Measurements from ENCODE around the gene HNRNPL.
"Not testable (repeated sequence)": the region's sequence is repeated elsewhere in the genome, so short reads cannot be mapped to it uniquely, and the experiment has no call there.

HNRNPL gene

DNA sequence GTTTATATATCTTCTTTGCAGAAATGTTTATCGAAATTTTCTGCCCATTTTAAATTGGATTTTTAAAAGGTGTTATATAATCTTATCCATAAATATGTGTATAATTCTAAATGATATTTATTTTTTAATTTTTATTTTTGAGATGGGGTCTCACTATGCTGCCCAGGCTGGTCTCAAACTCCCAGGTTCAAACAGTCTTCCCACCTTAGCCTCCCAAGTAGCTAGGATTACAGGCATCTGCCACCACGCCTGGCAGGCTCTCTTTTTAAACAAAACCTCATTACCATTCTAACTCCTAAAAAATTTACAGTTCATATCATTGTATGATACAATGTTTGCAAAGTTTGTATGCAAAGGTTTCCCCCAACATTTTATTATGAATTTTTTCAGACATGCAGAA, 53.6 kb downstream of the HNRNPL start:
- DNase-seq: no peak

GRCh38 chr19:38795549-38795948, 54.2 kb downstream of the HNRNPL start:
- no peak for DNase-seq

GRCh38 chr19:38793671-38794070, 56.1 kb downstream of the HNRNPL start:
- no peak for DNase-seq

GRCh38 chr19:38793177-38793576, 56.6 kb downstream of the HNRNPL start:
- DNase-seq: no peak

DNA sequence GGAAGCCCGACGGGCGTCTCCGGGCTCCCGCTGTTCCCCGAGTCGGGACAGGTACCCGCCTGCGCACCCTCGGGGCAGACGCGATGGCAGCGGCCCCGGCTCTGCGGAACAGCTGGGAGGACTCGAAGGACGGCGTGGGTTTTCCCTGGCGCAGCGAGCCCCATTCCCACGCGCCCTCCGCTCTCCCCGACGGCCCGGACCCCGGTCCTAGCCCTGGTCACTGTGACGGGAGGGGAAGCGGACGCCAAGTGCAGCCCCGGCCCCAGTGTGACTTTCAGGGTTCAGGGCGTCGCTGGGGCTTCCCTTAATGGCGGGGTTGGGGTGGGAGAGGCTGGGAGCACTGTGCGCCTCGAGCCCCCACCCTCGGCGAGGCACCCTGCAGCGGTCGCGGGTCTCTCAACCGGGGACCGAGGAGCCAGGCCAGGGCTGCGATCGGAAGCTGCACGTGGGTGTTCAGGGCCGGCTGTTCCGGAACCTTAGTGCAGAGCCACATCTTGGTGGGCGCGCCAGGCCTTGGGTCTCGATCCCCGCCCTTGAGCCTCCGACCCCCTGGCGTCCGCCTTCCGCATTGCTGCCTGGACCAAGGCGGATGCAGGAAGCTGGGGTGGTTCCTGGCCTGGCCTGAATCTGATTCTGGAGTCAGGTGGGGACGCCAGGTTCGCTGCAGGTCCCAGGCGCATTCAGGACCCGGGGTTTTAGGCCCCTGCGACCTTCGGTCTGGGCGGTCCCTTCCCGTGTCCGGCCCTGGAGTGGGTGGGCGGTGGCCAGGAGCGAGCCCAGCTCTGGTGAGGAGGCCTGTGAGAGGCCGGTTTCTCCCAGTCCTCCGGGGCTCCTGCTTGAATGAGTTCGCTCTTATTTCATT, 57.3 kb downstream of the HNRNPL start:
- DNase-seq: no peak

DNA sequence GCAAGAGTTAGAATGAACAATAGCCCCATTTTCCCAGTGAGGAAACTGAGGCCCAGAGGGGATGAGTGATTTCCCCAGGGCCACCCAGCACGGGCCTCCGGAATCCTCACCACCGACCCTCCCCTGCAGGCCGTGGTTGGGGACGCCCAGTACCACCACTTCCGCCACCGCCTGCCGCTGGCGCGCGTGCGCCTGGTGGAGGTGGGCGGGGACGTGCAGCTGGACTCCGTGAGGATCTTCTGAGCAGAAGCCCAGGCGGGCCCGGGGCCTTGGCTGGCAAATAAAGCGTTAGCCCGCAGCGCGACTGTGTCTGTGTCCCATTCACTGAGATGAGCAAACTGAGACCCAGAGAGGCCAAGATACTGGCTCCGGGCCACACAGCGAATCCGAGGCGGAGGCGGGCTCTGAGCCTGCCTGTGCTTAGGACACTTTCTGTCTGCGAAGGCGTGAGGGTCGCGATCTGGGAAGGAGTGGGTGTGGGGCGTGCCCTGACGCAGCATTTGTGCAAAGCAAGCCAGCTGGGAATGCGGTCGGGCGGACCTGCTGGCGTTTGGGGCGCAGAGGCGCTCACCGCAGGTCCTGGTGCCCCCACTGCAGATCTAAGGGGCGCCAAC, 58.2 kb downstream of the HNRNPL start:
- DNase-seq: not testable (repeated sequence)

DNA sequence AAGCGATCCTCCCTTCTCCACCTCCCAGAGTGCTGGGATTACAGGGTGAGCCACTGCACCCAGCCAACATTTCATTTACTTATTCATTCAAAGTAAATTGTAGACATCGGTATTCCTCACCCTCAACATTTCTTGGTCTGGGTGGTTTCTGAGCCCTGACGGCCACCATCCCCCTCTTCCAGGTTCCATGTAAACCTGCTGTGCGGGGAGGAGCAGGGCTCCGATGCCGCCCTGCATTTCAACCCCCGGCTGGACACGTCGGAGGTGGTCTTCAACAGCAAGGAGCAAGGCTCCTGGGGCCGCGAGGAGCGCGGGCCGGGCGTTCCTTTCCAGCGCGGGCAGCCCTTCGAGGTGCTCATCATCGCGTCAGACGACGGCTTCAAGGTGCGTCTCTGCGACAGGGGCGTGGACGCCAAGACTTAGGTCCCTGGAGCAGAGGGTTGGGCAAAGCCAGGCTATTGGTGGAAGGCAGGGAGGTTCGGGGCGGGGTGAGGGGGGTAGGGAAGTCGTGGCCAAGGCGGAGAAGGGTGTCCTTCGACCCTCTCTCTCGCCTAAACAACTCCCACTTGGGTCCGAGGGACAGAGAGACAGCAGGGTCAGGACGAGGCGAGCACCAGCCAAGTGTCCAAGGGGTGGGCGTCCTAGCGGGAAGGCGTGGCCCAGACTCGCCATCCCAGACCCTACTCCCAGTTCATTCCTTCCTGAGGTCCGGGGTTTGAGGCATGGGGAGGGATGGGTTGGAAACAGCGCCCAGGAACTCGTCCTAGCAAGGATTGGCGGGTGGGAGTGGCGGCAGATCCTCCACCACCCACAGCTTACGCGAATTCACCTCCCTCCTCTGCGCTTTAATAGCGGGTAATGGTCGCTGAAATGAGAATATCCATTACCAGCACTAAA, 59.0 kb downstream of the HNRNPL start:
- DNase-seq: not testable (repeated sequence)

DNA sequence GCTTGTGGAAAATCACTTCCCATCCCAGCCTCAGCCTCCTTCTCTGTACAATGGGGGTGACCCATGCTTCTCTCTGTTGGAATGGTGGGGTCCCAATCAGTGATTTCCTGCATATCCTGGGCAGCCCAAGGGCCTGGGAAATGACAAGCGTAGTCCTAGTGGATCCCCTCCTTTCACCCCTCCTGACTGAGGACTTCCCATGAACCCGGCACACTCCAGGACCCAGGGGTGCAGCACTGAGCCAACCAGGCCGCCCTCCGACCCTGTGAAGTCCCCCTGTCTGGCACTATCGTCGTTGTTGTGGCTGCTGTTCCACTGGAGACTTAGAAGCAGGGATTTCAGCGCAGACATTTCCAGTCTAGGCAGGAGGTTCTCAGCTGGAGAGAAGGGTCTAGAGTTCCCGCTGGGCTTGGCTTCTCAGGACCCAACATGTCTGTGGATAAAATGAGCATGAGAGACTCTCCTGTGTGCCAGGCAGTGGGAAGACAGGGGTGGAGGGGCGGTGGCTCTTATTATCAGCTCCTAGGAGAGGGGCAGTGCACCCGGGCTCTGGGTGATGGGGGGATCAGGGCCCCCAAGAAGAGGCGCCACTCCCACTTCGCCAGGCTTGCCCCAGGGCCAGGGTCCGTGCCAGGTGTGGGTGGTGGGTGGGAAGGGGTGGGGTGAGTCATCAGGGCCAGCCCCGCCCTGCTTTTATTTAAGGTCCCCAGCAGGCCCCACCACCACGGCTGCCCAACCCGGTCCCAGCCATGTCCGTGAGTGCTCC, 61.1 kb downstream of the HNRNPL start, which contains the start of gene LGALS7B:
LGALS7B (plus strand) TSS at position 723 of the 766 bp plus-strand sequence; CDS start at position 750, 27 bp downstream.
- DNase-seq: no peak

- DNase-seq: no peak
Measured at GRCh38 chr19:38786572-38787265, 63.1 kb downstream of the HNRNPL start.

All from NCI-H1048 (cell line).